Fibroblast of lung (primary cell): Measurements from ENCODE around the gene CC2D1A.

ENCODE experiments used
- EZH2 ChIP-seq: IDR thresholded peaks from 2 replicates; pipeline ENCODE4 v1.5.1; 2012; ENCODE audit warnings: low read length, control low read depth, mild to moderate bottlenecking; ENCODE audit errors: missing control alignments
- TF ChIP-seq, protein P1 (sequence below), 2 donors: IDR thresholded peaks in 1 of 2; conservative IDR thresholded peaks in 1 of 2; 1 replicate in 1 of 2; 2 replicates in 1 of 2; pipeline ENCODE4 v1.5.1; 2011 to 2012; ENCODE audit warnings: low read length in 2 of 2, control low read depth in 1 of 2, inconsistent platforms in 1 of 2, low read depth in 1 of 2, mild to moderate bottlenecking in 1 of 2

DNA sequence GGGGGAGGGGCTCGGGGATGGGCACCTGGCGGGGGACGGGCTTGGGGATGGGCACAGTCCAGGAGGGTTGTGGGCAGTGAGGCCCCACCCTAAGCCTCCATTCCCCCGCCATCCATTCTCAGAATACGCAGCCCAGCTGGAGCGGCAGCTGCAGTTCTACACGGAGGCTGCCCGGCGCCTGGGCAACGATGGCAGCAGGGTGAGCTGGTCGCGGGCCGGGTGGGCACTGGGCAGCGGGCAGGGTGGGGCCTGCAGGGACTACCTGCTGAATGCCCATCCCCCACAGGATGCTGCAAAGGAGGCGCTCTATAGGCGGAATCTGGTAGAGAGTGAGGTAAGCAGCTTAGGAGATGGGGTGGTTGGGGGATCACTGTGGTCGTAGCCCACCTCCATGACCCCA, 24.0 kb downstream of the CC2D1A start:
- TF ChIP-seq, protein P1, sequence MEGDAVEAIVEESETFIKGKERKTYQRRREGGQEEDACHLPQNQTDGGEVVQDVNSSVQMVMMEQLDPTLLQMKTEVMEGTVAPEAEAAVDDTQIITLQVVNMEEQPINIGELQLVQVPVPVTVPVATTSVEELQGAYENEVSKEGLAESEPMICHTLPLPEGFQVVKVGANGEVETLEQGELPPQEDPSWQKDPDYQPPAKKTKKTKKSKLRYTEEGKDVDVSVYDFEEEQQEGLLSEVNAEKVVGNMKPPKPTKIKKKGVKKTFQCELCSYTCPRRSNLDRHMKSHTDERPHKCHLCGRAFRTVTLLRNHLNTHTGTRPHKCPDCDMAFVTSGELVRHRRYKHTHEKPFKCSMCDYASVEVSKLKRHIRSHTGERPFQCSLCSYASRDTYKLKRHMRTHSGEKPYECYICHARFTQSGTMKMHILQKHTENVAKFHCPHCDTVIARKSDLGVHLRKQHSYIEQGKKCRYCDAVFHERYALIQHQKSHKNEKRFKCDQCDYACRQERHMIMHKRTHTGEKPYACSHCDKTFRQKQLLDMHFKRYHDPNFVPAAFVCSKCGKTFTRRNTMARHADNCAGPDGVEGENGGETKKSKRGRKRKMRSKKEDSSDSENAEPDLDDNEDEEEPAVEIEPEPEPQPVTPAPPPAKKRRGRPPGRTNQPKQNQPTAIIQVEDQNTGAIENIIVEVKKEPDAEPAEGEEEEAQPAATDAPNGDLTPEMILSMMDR (conservative IDR thresholded peaks at IDR 0.05 in 1 of 2, IDR thresholded peaks at IDR 0.05 in 1 of 2; ENCODE audit: low read depth in 1 of 2, low read length in 2 of 2) = no peak
- TF ChIP-seq EZH2 = no peak
